ENCODE measurements around the gene TSC2. TPM values are rescaled to one million over a fixed set of nuclear protein-coding genes. Genes with fewer than 3 reads are reported as not detected.
A peak's percentile ranks its signal among the peaks of the same experiment; 100 is the strongest.
"Not testable (repeated sequence)": the region's sequence is repeated elsewhere in the genome, so short reads cannot be mapped to it uniquely, and the experiment has no call there.

TSC2 gene
- polyA plus RNA-seq, 4 donors = 121 to 152 (median 136) TPM

GRCh38 chr16:2133797-2134196 lies 86.0 kb downstream of the TSC2 start:
- not testable (repeated sequence) for DNase-seq (ENCODE audit: low read depth in 4 of 4, low spot score in 3 of 4)

- not testable (repeated sequence) for DNase-seq (ENCODE audit: low read depth in 4 of 4, low spot score in 3 of 4)
These were observed 87.3 kb downstream of the TSC2 start for GRCh38 chr16:2135071-2135470.

GRCh38 chr16:2135770-2136490 lies 88.1 kb downstream of the TSC2 start, which contains the start of gene PKD1:
TSS of gene PKD1 (minus strand) at chr16:2135898. CDS start at chr16:2135689, 209 bp downstream.
- DNase-seq (ENCODE audit: low read depth in 4 of 4, low spot score in 3 of 4) = peak in 3 of 4 donors; percentile 85 to 87 (median 86)

Other genes starting within 250 kb of the TSC2 start
- gene HAGH, start 221.2 kb upstream of the TSC2 start, polyA plus RNA-seq (ENCODE audit: insufficient read length in 4 of 4) = 10 to 100 TPM; 34.3 to 51.3 (median 37.5) TPM
- 10 to 100 TPM; 35.4 to 52.7 (median 43.9) TPM for gene FAHD1, start 220.8 kb upstream of the TSC2 start, polyA plus RNA-seq (ENCODE audit: insufficient read length in 4 of 4)
- gene MEIOB, start 175.8 kb upstream of the TSC2 start, polyA plus RNA-seq (ENCODE audit: insufficient read length in 4 of 4) = 1 to 10 TPM in 2 of 4 donors, under 1 TPM in 2; 0.37 to 1.7 (median 1.2) TPM
- gene HS3ST6, start 129.6 kb upstream of the TSC2 start, polyA plus RNA-seq (ENCODE audit: insufficient read length in 4 of 4) = under 1 TPM; 0.14 to 0.88 (median 0.32) TPM
- gene MSRB1, start 104.8 kb upstream of the TSC2 start, polyA plus RNA-seq (ENCODE audit: insufficient read length in 4 of 4) = 10 to 100 TPM; 62.5 to 86.2 (median 67.2) TPM
- under 1 TPM; 0.18 to 0.31 (median 0.21) TPM for gene RPL3L, start 93.3 kb upstream of the TSC2 start, polyA plus RNA-seq (ENCODE audit: insufficient read length in 4 of 4)
- gene NDUFB10, start 88.4 kb upstream of the TSC2 start, polyA plus RNA-seq (ENCODE audit: insufficient read length in 4 of 4) = 100 to 1,000 TPM; 125 to 156 (median 130) TPM
- gene RPS2, start 83.2 kb upstream of the TSC2 start, polyA plus RNA-seq (ENCODE audit: insufficient read length in 4 of 4) = 1,000 to 10,000 TPM; 1,839 to 2,451 (median 2,117) TPM
- not detected for gene RNF151, start 81.1 kb upstream of the TSC2 start, polyA plus RNA-seq (ENCODE audit: insufficient read length in 4 of 4)
- gene TBL3, start 75.9 kb upstream of the TSC2 start, polyA plus RNA-seq (ENCODE audit: insufficient read length in 4 of 4) = 10 to 100 TPM; 26.0 to 47.2 (median 35.0) TPM
- under 1 TPM; 0.52 to 0.97 (median 0.65) TPM for gene NOXO1, start 66.5 kb upstream of the TSC2 start, polyA plus RNA-seq (ENCODE audit: insufficient read length in 4 of 4)
- gene GFER, start 63.8 kb upstream of the TSC2 start, polyA plus RNA-seq (ENCODE audit: insufficient read length in 4 of 4) = 10 to 100 TPM; 24.2 to 36.0 (median 27.1) TPM
- gene SYNGR3, start 58.0 kb upstream of the TSC2 start, polyA plus RNA-seq (ENCODE audit: insufficient read length in 4 of 4) = 1 to 10 TPM; 1.2 to 2.6 (median 2.3) TPM
- 10 to 100 TPM; 17.6 to 27.5 (median 18.1) TPM for gene ZNF598, start 38.2 kb upstream of the TSC2 start, polyA plus RNA-seq (ENCODE audit: insufficient read length in 4 of 4)
- 10 to 100 TPM in 1 of 4 donors, 1 to 10 TPM in 3; 3.8 to 10.3 (median 5.5) TPM for gene NPW, start 28.2 kb upstream of the TSC2 start, polyA plus RNA-seq (ENCODE audit: insufficient read length in 4 of 4)
- gene NHERF2, start 21.1 kb upstream of the TSC2 start, polyA plus RNA-seq (ENCODE audit: insufficient read length in 4 of 4) = 100 to 1,000 TPM; 117 to 185 (median 126) TPM
- gene NTHL1, start 151 bp upstream of the TSC2 start, polyA plus RNA-seq (ENCODE audit: insufficient read length in 4 of 4) = 10 to 100 TPM; 17.6 to 26.6 (median 19.0) TPM
- 100 to 1,000 TPM in 1 of 4 donors, 10 to 100 TPM in 3; 55.0 to 101 (median 69.2) TPM for gene PKD1, start 87.9 kb downstream of the TSC2 start, polyA plus RNA-seq (ENCODE audit: insufficient read length in 4 of 4)
- 1 to 10 TPM; 2.0 to 3.5 (median 2.4) TPM for gene RAB26, start 100.6 kb downstream of the TSC2 start, polyA plus RNA-seq (ENCODE audit: insufficient read length in 4 of 4)
- 10 to 100 TPM; 53.7 to 63.4 (median 57.5) TPM for gene TRAF7, start 107.8 kb downstream of the TSC2 start, polyA plus RNA-seq (ENCODE audit: insufficient read length in 4 of 4)
- 1 to 10 TPM; 1.2 to 3.1 (median 1.4) TPM for gene CASKIN1, start 148.6 kb downstream of the TSC2 start, polyA plus RNA-seq (ENCODE audit: insufficient read length in 4 of 4)
- 10 to 100 TPM; 43.9 to 49.5 (median 46.3) TPM for gene MLST8, start 157.5 kb downstream of the TSC2 start, polyA plus RNA-seq (ENCODE audit: insufficient read length in 4 of 4)
- 1 to 10 TPM; 4.1 to 9.2 (median 5.4) TPM for gene BRICD5, start 162.9 kb downstream of the TSC2 start, polyA plus RNA-seq (ENCODE audit: insufficient read length in 4 of 4)
- gene PGP, start 166.9 kb downstream of the TSC2 start, polyA plus RNA-seq (ENCODE audit: insufficient read length in 4 of 4) = 10 to 100 TPM; 12.7 to 15.5 (median 14.1) TPM
- 10 to 100 TPM; 15.9 to 25.4 (median 16.8) TPM for gene E4F1, start 175.6 kb downstream of the TSC2 start, polyA plus RNA-seq (ENCODE audit: insufficient read length in 4 of 4)
- 1 to 10 TPM in 2 of 4 donors, under 1 TPM in 2; 0.86 to 1.8 (median 0.95) TPM for gene DNASE1L2, start 188.5 kb downstream of the TSC2 start, polyA plus RNA-seq (ENCODE audit: insufficient read length in 4 of 4)
- gene ECI1, start 203.6 kb downstream of the TSC2 start, polyA plus RNA-seq (ENCODE audit: insufficient read length in 4 of 4) = 100 to 1,000 TPM in 1 of 4 donors, 10 to 100 TPM in 3; 57.6 to 101 (median 69.3) TPM
- 100 to 1,000 TPM; 184 to 221 (median 195) TPM for gene RNPS1, start 220.1 kb downstream of the TSC2 start, polyA plus RNA-seq (ENCODE audit: insufficient read length in 4 of 4)

All from right renal pelvis (tissue), 4 donors.